ENCODE results near the gene RASGRP1. TPM values are rescaled to one million over a fixed set of nuclear protein-coding genes. Genes with fewer than 3 reads are reported as not detected.

The RASGRP1 gene
- polyA plus RNA-seq, 3 donors, result 10.8 to 13.9 (median 11.4) TPM

GRCh38 chr15:38547255-38547997 lies 17.2 kb downstream of the RASGRP1 start:
- DNase-seq (ENCODE audit: extremely low read depth in 1 of 11, low read depth in 9 of 11, low spot score in 4 of 11), result no peak

GRCh38 chr15:38545179-38545578 lies 19.4 kb downstream of the RASGRP1 start:
- no peak for DNase-seq (ENCODE audit: extremely low read depth in 1 of 11, low read depth in 9 of 11, low spot score in 4 of 11)

- DNase-seq (ENCODE audit: extremely low read depth in 1 of 11, low read depth in 9 of 11, low spot score in 4 of 11), result no peak
Observed at GRCh38 chr15:38541026-38541425, 23.6 kb downstream of the RASGRP1 start.

GRCh38 chr15:38540510-38540909 lies 24.1 kb downstream of the RASGRP1 start:
- no peak for DNase-seq (ENCODE audit: extremely low read depth in 1 of 11, low read depth in 9 of 11, low spot score in 4 of 11)

GRCh38 chr15:38539008-38539343 lies 25.6 kb downstream of the RASGRP1 start:
- no peak for DNase-seq (ENCODE audit: extremely low read depth in 1 of 11, low read depth in 9 of 11, low spot score in 4 of 11)

- DNase-seq (ENCODE audit: extremely low read depth in 1 of 11, low read depth in 9 of 11, low spot score in 4 of 11), result no peak
Observed at GRCh38 chr15:38538328-38539007, 26.1 kb downstream of the RASGRP1 start.

GRCh38 chr15:38536201-38536676 lies 28.4 kb downstream of the RASGRP1 start:
- DNase-seq (ENCODE audit: extremely low read depth in 1 of 11, low read depth in 9 of 11, low spot score in 4 of 11), result no peak

GRCh38 chr15:38535491-38536200 lies 29.0 kb downstream of the RASGRP1 start:
- no peak for DNase-seq (ENCODE audit: extremely low read depth in 1 of 11, low read depth in 9 of 11, low spot score in 4 of 11)

GRCh38 chr15:38534691-38535090 lies 29.9 kb downstream of the RASGRP1 start:
- DNase-seq (ENCODE audit: extremely low read depth in 1 of 11, low read depth in 9 of 11, low spot score in 4 of 11), result no peak

GRCh38 chr15:38533926-38534325 lies 30.7 kb downstream of the RASGRP1 start:
- no peak for DNase-seq (ENCODE audit: extremely low read depth in 1 of 11, low read depth in 9 of 11, low spot score in 4 of 11)

GRCh38 chr15:38533416-38533915 lies 31.1 kb downstream of the RASGRP1 start:
- DNase-seq (ENCODE audit: extremely low read depth in 1 of 11, low read depth in 9 of 11, low spot score in 4 of 11), result no peak

- no peak for DNase-seq (ENCODE audit: extremely low read depth in 1 of 11, low read depth in 9 of 11, low spot score in 4 of 11)
Observed at GRCh38 chr15:38532728-38533127, 31.9 kb downstream of the RASGRP1 start.

- DNase-seq (ENCODE audit: extremely low read depth in 1 of 11, low read depth in 9 of 11, low spot score in 4 of 11), result no peak
Observed at GRCh38 chr15:38531509-38531908, 33.1 kb downstream of the RASGRP1 start.

- DNase-seq (ENCODE audit: extremely low read depth in 1 of 11, low read depth in 9 of 11, low spot score in 4 of 11), result no peak
Observed at GRCh38 chr15:38530113-38530512, 34.5 kb downstream of the RASGRP1 start.

GRCh38 chr15:38528294-38528693 lies 36.3 kb downstream of the RASGRP1 start:
- no peak for DNase-seq (ENCODE audit: extremely low read depth in 1 of 11, low read depth in 9 of 11, low spot score in 4 of 11)

- no peak for DNase-seq (ENCODE audit: extremely low read depth in 1 of 11, low read depth in 9 of 11, low spot score in 4 of 11)
Observed at GRCh38 chr15:38526158-38526557, 38.5 kb downstream of the RASGRP1 start.

- DNase-seq (ENCODE audit: extremely low read depth in 1 of 11, low read depth in 9 of 11, low spot score in 4 of 11), result no peak
Observed at GRCh38 chr15:38525489-38525888, 39.1 kb downstream of the RASGRP1 start.

GRCh38 chr15:38524156-38524555 lies 40.5 kb downstream of the RASGRP1 start:
- DNase-seq (ENCODE audit: extremely low read depth in 1 of 11, low read depth in 9 of 11, low spot score in 4 of 11), result no peak

- DNase-seq (ENCODE audit: extremely low read depth in 1 of 11, low read depth in 9 of 11, low spot score in 4 of 11), result no peak
Observed at GRCh38 chr15:38522922-38523321, 41.7 kb downstream of the RASGRP1 start.

- DNase-seq (ENCODE audit: extremely low read depth in 1 of 11, low read depth in 9 of 11, low spot score in 4 of 11), result no peak
Observed at GRCh38 chr15:38521316-38521715, 43.3 kb downstream of the RASGRP1 start.
